Lung (tissue), 12 donors: ENCODE data around the gene KIF25. TPM values are rescaled to one million over a fixed set of nuclear protein-coding genes. Genes with fewer than 3 reads are reported as not detected.

Experiments used
- ATAC-seq: fragments of 200-7000 bp; cut with Tn5 transposase; one replicate; pipeline ENCODE4 v1.9.1; 2020; ENCODE audit warnings: moderate number of reproducible peaks; ENCODE audit not compliant: insufficient read depth, low FRiP score
- DNase-seq, 3 donors: peaks; one replicate each; pipeline ENCODE4 v3.0.0-alpha.2; 2013 to 2017
- H3K27ac ChIP-seq, 2 donors: one replicate each; pipeline ENCODE4 v1.5.1; 2013; ENCODE audit warnings: mild to moderate bottlenecking in 2 of 2, moderate library complexity in 2 of 2, control low read depth in 1 of 2, inconsistent platforms in 1 of 2, low read depth in 1 of 2, low read length in 1 of 2
- H3K27me3 ChIP-seq, 3 donors: one replicate each; pipeline ENCODE4 v1.5.1; 2013; ENCODE audit warnings: low read length in 2 of 3; ENCODE audit not compliant: control insufficient read depth in 3 of 3, insufficient read depth in 3 of 3
- H3K36me3 ChIP-seq, 4 donors: one replicate each; pipeline ENCODE4 v1.5.1; 2013; ENCODE audit warnings: low read length in 4 of 4, mild to moderate bottlenecking in 1 of 4, moderate library complexity in 1 of 4; ENCODE audit not compliant: control insufficient read depth in 4 of 4, insufficient read depth in 4 of 4
- H3K4me1 ChIP-seq, 5 donors: one replicate each; pipeline ENCODE4 v1.5.1; 2013; ENCODE audit warnings: low read length in 5 of 5, mild to moderate bottlenecking in 2 of 5, moderate library complexity in 1 of 5; ENCODE audit not compliant: control insufficient read depth in 5 of 5, insufficient read depth in 5 of 5
- H3K4me3 ChIP-seq: one replicate; pipeline ENCODE4 v1.5.1; 2013; ENCODE audit warnings: mild to moderate bottlenecking, control low read depth, moderate library complexity
- H3K9ac ChIP-seq, 2 donors: one replicate each; pipeline ENCODE4 v1.5.1; 2013; ENCODE audit warnings: low read length in 2 of 2, control low read depth in 1 of 2; ENCODE audit not compliant: insufficient read depth in 1 of 2
- H3K9me3 ChIP-seq, 4 donors: one replicate each; pipeline ENCODE4 v1.5.1; 2013; ENCODE audit warnings: low read length in 3 of 4, mild to moderate bottlenecking in 1 of 4, moderate library complexity in 1 of 4; ENCODE audit not compliant: control insufficient read depth in 4 of 4, insufficient read depth in 3 of 4
- CTCF ChIP-seq: IDR thresholded peaks from 2 replicates; pipeline ENCODE4 v1.5.1; 2012; ENCODE audit warnings: mild to moderate bottlenecking; ENCODE audit errors: control extremely low read depth, extremely low read depth
- WGBS, 2 donors: extraction: QIAGEN DNeasy Blood & Tissue Kit; methylation state at CpG; one replicate each; pipeline ENCODE4 v1.1.7; 2013; 5-methylcytosine and 5-hydroxymethylcytosine counted together
- polyA plus RNA-seq, 2 donors: library from polyadenylated mRNA; stranded (reverse); fragments of 200-250 nt; gene quantifications; one replicate each; pipeline ENCODE4 v1.2.1, GENCODE V29; 2013
- total RNA-seq, 2 donors: library from RNA; depleted of rRNA in 1 of 2; stranded (reverse); fragments of >200 nt in 1 of 2; gene quantifications; one replicate each; pipeline ENCODE4 v1.2.1, GENCODE V29; 2014 to 2021
- donor health status: control.
- donor health status: control.
- donor health status: Bipolar disorder and iron deficiency.
- donor health status: healthy.
- donor health status: DM: yes; HTN: yes; CAD: no.

Gene KIF25
- total and polyA plus RNA-seq, 4 donors: 0.24 to 5.3 (median 0.53) TPM

DNA sequence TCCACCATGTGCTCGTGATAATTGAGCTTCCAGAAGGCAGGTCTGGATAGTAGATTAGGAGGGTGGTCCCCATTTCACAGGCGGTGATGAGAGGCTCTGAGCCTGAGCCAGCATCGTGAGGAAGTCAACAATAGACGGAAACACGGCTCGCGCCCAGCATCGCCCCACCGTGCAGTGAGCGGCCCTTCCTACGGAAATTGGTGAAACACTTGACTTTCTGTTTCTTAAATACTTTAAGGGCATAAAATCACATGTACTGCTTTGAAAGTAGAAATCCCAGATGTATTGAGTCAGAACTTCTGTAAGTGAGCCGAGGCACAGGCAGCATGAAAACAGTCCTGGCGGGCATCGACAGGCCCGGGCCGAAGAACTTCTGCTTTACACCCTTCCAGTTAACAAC, 4.3 kb upstream of the KIF25 start:
- H3K4me3 ChIP-seq: no peak overlapping the region
- TF ChIP-seq CTCF: no peak
- no peak overlapping the region for H3K27ac ChIP-seq
- no peak for DNase-seq
- H3K27me3 ChIP-seq: no peaks in the 10 kb centered on the region
- ATAC-seq: no peak
- H3K4me1 ChIP-seq: peaks cover 0 to 2% (median 0%) of the 10 kb centered on the region in 5 donors
- H3K36me3 ChIP-seq: peaks cover 0 to 5% (median 0%) of the 10 kb centered on the region in 4 donors
- no peak overlapping the region for H3K9ac ChIP-seq
- H3K9me3 ChIP-seq: peaks cover 0 to 2% (median 0%) of the 10 kb centered on the region in 4 donors
- 65 to 75% methylated on average over 16 of the region's 16 CpGs for WGBS, 2 donors

DNA sequence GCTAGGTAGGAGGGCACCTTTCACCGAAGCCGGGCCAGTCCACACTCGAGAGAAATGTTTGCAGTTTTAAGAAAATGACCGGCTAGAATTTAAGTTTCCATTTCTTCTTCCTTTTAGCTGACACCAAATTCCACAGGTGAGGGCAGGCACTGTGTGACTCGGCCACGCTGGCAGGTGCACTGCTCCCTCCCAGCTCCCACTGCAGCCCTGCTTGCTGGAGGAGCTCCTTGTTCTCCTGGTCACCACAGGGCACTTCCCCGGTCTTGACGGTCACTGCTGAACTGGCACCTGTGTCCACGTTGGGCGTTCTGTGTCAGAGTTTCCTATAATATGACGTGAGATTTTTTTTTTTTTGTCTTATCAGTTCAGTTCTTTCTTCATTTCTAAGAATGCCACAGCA, 3.6 kb upstream of the KIF25 start:
- TF ChIP-seq CTCF: no peak
- Histone ChIP-seq H3K36me3 (peaks cover 0 to 5% (median 0%) of the 10 kb centered on the region in 4 donors), H3K4me3 (no peak overlapping the region), H3K27ac (no peak overlapping the region), H3K27me3 (no peaks in the 10 kb centered on the region), H3K9ac (no peak overlapping the region), H3K9me3 (peaks cover 0 to 2% (median 0%) of the 10 kb centered on the region in 4 donors), H3K4me1 (peaks cover 0 to 4% (median 0%) of the 10 kb centered on the region in 5 donors)
- no peak for DNase-seq
- ATAC-seq: no peak
- 83 to 86% methylated on average over 11 of the region's 11 CpGs for WGBS, 2 donors

GRCh38 chr6:167995302-167995701, 2.2 kb upstream of the KIF25 start:
- Histone ChIP-seq H3K27me3 (no peaks in the 10 kb centered on the region), H3K9ac (no peak overlapping the region), H3K27ac (no peak overlapping the region), H3K4me1 (peaks cover 0 to 4% (median 0%) of the 10 kb centered on the region in 5 donors), H3K36me3 (peaks cover 0 to 5% (median 0%) of the 10 kb centered on the region in 4 donors), H3K9me3 (peaks cover 0 to 2% (median 0%) of the 10 kb centered on the region in 4 donors), H3K4me3 (no peak overlapping the region)
- DNase-seq: no peak
- ATAC-seq: no peak
- WGBS, 2 donors: 93 to 94% methylated on average over 12 of the region's 12 CpGs
- TF ChIP-seq CTCF: no peak

DNA sequence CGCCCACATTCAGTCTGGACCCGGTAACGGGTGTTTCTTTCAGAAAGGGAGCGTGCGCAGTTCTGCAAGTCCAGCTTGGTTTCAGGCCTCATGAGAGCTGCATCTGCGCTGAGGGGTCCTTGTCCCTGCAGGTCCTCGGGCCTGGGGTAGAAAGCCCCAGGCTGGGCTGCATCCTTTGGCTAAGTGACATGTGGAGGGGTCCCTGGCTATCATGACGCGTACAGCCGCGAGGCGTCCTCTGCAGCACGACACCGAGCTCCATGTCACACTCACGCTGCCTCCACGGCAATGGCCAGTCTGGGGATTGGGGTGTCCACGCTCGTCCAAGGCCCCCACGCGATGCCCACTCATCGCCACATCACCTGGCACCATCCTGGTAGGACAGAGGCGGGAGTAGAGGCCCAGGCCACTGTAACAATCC, 1.7 kb upstream of the KIF25 start:
- H3K4me1 ChIP-seq: peaks cover 0 to 4% (median 0%) of the 10 kb centered on the region in 5 donors
- H3K4me3 ChIP-seq: no peak overlapping the region
- no peak overlapping the region for H3K9ac ChIP-seq
- WGBS, 2 donors: 95 to 99% methylated on average over 22 of the region's 22 CpGs
- no peaks in the 10 kb centered on the region for H3K27me3 ChIP-seq
- DNase-seq (no peak), ATAC-seq (no peak)
- H3K36me3 ChIP-seq: peaks cover 0 to 5% (median 0%) of the 10 kb centered on the region in 4 donors
- no peak overlapping the region for H3K27ac ChIP-seq
- H3K9me3 ChIP-seq: peaks cover 0 to 2% (median 0%) of the 10 kb centered on the region in 4 donors
- TF ChIP-seq CTCF: no peak
